A549 (cell line): ENCODE data around the gene ITGB8. TPM values are rescaled to one million over a fixed set of nuclear protein-coding genes. Genes with fewer than 3 reads are reported as not detected.

ENCODE experiments used
- ATAC-seq, 2 experiments: fragments of 200-7000 bp in 1 of 2; fragments of >200 bp in 1 of 2; cut with Nextera tagmentation in 1 of 2; cut with Tn5 transposase in 1 of 2; 3 replicates each; pipeline versions ENCODE4 v1.8.0 to v1.9.1; 2018 to 2020; ENCODE audit warnings: mild to moderate bottlenecking in 1 of 2, moderate library complexity in 1 of 2
- CTCF ChIA-PET: fragments of 300-600 bp; sonication (Branson Sonifier 250); formaldehyde crosslinking; extraction: SDS; loops from one replicate; lab custom pipeline; 2021; ENCODE audit warnings: antibody characterized with exemption, inconsistent platforms; lab: Yijun Ruan, JAX
- POLR2A ChIA-PET: fragments of 350-600 bp; formaldehyde crosslinking; extraction: SDS; loops from one replicate; lab custom pipeline; 2021; ENCODE audit warnings: antibody characterized with exemption, inconsistent platforms; lab: Yijun Ruan, JAX
- DNase-seq, 2 experiments: peaks; one replicate each; pipeline versions ENCODE4 v3.0.0 to v3.0.0-alpha.2; 2011 to 2016; ENCODE audit warnings: low read depth in 1 of 2, low spot score in 1 of 2
- FAIRE-seq: peaks from 2 replicates; lab custom pipeline; 2011; peaks lifted over from hg19 to GRCh38; lab: Jason Lieb, UNC
- H3K27ac ChIP-seq, 2 experiments: fragments of >200 bp; sonication (Bioruptor Twin); formaldehyde crosslinking; 3 replicates each; pipeline ENCODE4 v1.5.1; 2016 to 2017
- H3K4me1 ChIP-seq: fragments of >200 bp; sonication (Bioruptor Twin); formaldehyde crosslinking; 3 replicates; pipeline ENCODE4 v1.6.1; 2016
- H3K4me2 ChIP-seq: fragments of >200 bp; sonication (Bioruptor Twin); formaldehyde crosslinking; 3 replicates; pipeline ENCODE4 v1.6.1; 2016
- H3K4me3 ChIP-seq: fragments of >200 bp; sonication (Bioruptor Twin); formaldehyde crosslinking; 3 replicates; pipeline ENCODE4 v1.5.1; 2016
- H3K9me3 ChIP-seq: fragments of >200 bp; sonication (Bioruptor Twin); formaldehyde crosslinking; 3 replicates; pipeline ENCODE4 v1.6.1; 2016
- CEBPB ChIP-seq, 2 experiments: fragments of >200 bp in 1 of 2; sonication (Bioruptor Twin) in 1 of 2; formaldehyde crosslinking in 1 of 2; IDR thresholded peaks; 2 replicates each; pipeline ENCODE4 v1.6.1; 2012 to 2016
- HEYL ChIP-seq: fragments of 250-450 bp; sonication (Bioruptor Pico); IDR thresholded peaks from 2 replicates; pipeline ENCODE4 v1.8.0; 2021; ENCODE audit warnings: mild to moderate bottlenecking, moderate library complexity
- HOXA7 ChIP-seq: fragments of 250-450 bp; sonication (Bioruptor Pico); IDR thresholded peaks from 2 replicates; pipeline ENCODE4 v1.5.0; 2020; ENCODE audit warnings: mild to moderate bottlenecking, moderate library complexity
- HOXB13 ChIP-seq: fragments of 250-450 bp; sonication (Bioruptor Pico); IDR thresholded peaks from 2 replicates; pipeline ENCODE4 v1.5.0; 2020; ENCODE audit warnings: low read depth, mild to moderate bottlenecking, moderate library complexity
- KDM1A ChIP-seq: fragments of 200-600 bp; sonication (generic); IDR thresholded peaks from 2 replicates; pipeline ENCODE4 v1.6.1; 2016; ENCODE audit warnings: low read depth, mild to moderate bottlenecking
- MAFK ChIP-seq: fragments of 450-650 bp; IDR thresholded peaks from 2 replicates; pipeline ENCODE4 v1.6.1; 2014; ENCODE audit not compliant: partially characterized antibody
- NFE2L2 ChIP-seq: fragments of 150-350 bp; conservative IDR thresholded peaks from 2 replicates; pipeline ENCODE4 v1.6.1; 2014; ENCODE audit warnings: low read length
- PHF8 ChIP-seq: fragments of 200-600 bp; sonication (generic); IDR thresholded peaks from 2 replicates; pipeline ENCODE4 v1.6.1; 2016; ENCODE audit warnings: low read depth, mild to moderate bottlenecking, antibody characterized with exemption, moderate library complexity, borderline replicate concordance
- POLR2AphosphoS2 ChIP-seq: conservative IDR thresholded peaks from 2 replicates; pipeline ENCODE4 v1.6.1; 2012; ENCODE audit warnings: low read length, improper control_type of control experiment, inconsistent platforms
- SMC3 ChIP-seq: fragments of >200 bp; sonication (Bioruptor Twin); formaldehyde crosslinking; IDR thresholded peaks from 3 replicates; pipeline ENCODE4 v1.6.1; 2018; ENCODE audit warnings: inconsistent platforms
- USF2 ChIP-seq: fragments of 450-650 bp; IDR thresholded peaks from 2 replicates; pipeline ENCODE4 v1.6.1; 2014; ENCODE audit warnings: antibody characterized with exemption
- ZSCAN20 ChIP-seq: fragments of 250-450 bp; sonication (Bioruptor Pico); IDR thresholded peaks from 2 replicates; pipeline ENCODE4 v1.8.0; 2022; ENCODE audit warnings: mild to moderate bottlenecking, moderate library complexity
- WGBS: methylation state at CpG from one replicate; pipeline ENCODE4 v1.1.6; 2017; ENCODE audit errors: missing lambda C conversion rate; 5-methylcytosine and 5-hydroxymethylcytosine counted together
- polyA plus RNA-seq, 4 experiments: library from polyadenylated mRNA; depleted of rRNA in 3 of 4; stranded (reverse); fragments of >200 nt; fragmentation: RNase III in 1 of 4; extraction: RNeasy Plus Mini Kit Qiagen cat#74134 plus additional on column Dnase treatment in 1 of 4; gene quantifications; 2 replicates in 3 of 4; 3 replicates in 1 of 4; pipeline ENCODE4 v1.2.3, GENCODE V29; 2011 to 2017
- TF ChIP-seq, protein P1 (sequence below): fragments of 200-600 bp; sonication (generic); IDR thresholded peaks from 2 replicates; pipeline ENCODE4 v1.6.1; 2016; ENCODE audit warnings: antibody characterized with exemption, mild to moderate bottlenecking, moderate library complexity
- TF ChIP-seq, protein P2 (sequence below): IDR thresholded peaks from 2 replicates; pipeline ENCODE4 v1.6.1; 2012

Gene ITGB8
- polyA plus RNA-seq, 2 of the 4 experiments (the other 2 are of a cell fraction) = 0.39 to 0.67 TPM

- ATAC-seq = no peak
These were observed 72.6 kb downstream of the ITGB8 start for GRCh38 chr7:20403331-20403730.

GRCh38 chr7:20404320-20404719 lies 73.6 kb downstream of the ITGB8 start:
- POLR2A ChIA-PET = no interaction called here
- Histone ChIP-seq H3K4me2 (no peak overlapping the region), H3K4me3 (no peak overlapping the region), H3K27ac (no peak overlapping the region), H3K9me3 (no peaks in the 10 kb centered on the region), H3K4me1 (peaks cover 18% of the 10 kb centered on the region)
- FAIRE-seq (no peak), ATAC-seq (no peak), DNase-seq (no peak)
- CTCF ChIA-PET = interaction anchor here (1.6 kb wide), 1 partner anchor 194 kb away, joined by 4 read pairs; no protein-coding TSS in a partner anchor
- 73% methylated on average over 6 of the region's 6 CpGs for WGBS
- TF ChIP-seq KDM1A = no peak
- TF ChIP-seq ZSCAN20 = no peak

More at GRCh38 chr7:20403331-20403730, 72.6 kb downstream of the ITGB8 start:
- WGBS = 66% methylated on average over 3 of the region's 3 CpGs
- ChIA-PET CTCF (interaction anchor here (1.5 to 1.9 kb wide), 2 partner anchors 11 to 73 kb away, joined by 4 to 7 read pairs; partner anchors contain the start of gene ITGB8), POLR2A (no interaction called here)
- FAIRE-seq (no peak), DNase-seq (no peak)
- no peak overlapping the region for H3K4me2 ChIP-seq
- no peak overlapping the region for H3K4me3 ChIP-seq
- no peaks in the 10 kb centered on the region for H3K9me3 ChIP-seq
- H3K4me1 ChIP-seq = peaks cover 14% of the 10 kb centered on the region
- no peak overlapping the region for H3K27ac ChIP-seq
- TF ChIP-seq USF2 = no peak
- TF ChIP-seq PHF8 = no peak
- TF ChIP-seq, protein P1, sequence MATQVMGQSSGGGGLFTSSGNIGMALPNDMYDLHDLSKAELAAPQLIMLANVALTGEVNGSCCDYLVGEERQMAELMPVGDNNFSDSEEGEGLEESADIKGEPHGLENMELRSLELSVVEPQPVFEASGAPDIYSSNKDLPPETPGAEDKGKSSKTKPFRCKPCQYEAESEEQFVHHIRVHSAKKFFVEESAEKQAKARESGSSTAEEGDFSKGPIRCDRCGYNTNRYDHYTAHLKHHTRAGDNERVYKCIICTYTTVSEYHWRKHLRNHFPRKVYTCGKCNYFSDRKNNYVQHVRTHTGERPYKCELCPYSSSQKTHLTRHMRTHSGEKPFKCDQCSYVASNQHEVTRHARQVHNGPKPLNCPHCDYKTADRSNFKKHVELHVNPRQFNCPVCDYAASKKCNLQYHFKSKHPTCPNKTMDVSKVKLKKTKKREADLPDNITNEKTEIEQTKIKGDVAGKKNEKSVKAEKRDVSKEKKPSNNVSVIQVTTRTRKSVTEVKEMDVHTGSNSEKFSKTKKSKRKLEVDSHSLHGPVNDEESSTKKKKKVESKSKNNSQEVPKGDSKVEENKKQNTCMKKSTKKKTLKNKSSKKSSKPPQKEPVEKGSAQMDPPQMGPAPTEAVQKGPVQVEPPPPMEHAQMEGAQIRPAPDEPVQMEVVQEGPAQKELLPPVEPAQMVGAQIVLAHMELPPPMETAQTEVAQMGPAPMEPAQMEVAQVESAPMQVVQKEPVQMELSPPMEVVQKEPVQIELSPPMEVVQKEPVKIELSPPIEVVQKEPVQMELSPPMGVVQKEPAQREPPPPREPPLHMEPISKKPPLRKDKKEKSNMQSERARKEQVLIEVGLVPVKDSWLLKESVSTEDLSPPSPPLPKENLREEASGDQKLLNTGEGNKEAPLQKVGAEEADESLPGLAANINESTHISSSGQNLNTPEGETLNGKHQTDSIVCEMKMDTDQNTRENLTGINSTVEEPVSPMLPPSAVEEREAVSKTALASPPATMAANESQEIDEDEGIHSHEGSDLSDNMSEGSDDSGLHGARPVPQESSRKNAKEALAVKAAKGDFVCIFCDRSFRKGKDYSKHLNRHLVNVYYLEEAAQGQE = no peak
- no peak for TF ChIP-seq HEYL
- no peak for TF ChIP-seq POLR2AphosphoS2
- no peak for TF ChIP-seq HOXB13 (CRISPR knock-in tag)
- TF ChIP-seq MAFK = no peak
- TF ChIP-seq, protein P2, sequence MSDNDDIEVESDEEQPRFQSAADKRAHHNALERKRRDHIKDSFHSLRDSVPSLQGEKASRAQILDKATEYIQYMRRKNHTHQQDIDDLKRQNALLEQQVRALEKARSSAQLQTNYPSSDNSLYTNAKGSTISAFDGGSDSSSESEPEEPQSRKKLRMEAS = no peak
- no peak for TF ChIP-seq CEBPB (IDR thresholded peaks at IDR 0.05)
- TF ChIP-seq NFE2L2 = no peak

- Histone ChIP-seq H3K4me2 (peak overlapping the region; percentile 52), H3K4me1 (peaks cover 18% of the 10 kb centered on the region), H3K9me3 (no peaks in the 10 kb centered on the region), H3K4me3 (no peak overlapping the region), H3K27ac (peak overlapping the region in 1 of 2 experiments; percentile 38; a peak in 2 of 6 replicates)
- WGBS = 29% methylated on average over 5 of the region's 5 CpGs
- ChIA-PET CTCF (interaction anchor here (1.2 kb wide), 1 partner anchor 18 kb away, joined by 3 read pairs; no protein-coding TSS in a partner anchor), POLR2A (no interaction called here)
- TF ChIP-seq, protein P2 = 0 out of 2 replicates have a peak, but pooled peaks have one; percentile 13
- TF ChIP-seq HOXA7 (no peak), CEBPB (IDR thresholded peaks at IDR 0.05) (peak in 1 of 2 experiments; percentile 70; a peak in 2 of 4 replicates), SMC3 (no peak)
- DNase-seq = peak in 1 of 2 experiments; percentile 9
- no peak for FAIRE-seq
- peak in 1 of 2 experiments; percentile 68; a peak in 4 of 6 replicates for ATAC-seq
These were observed 77.1 kb downstream of the ITGB8 start for GRCh38 chr7:20407585-20408466.
